A673 (cell line): ENCODE measurements around the gene PRMT9. TPM values are rescaled to one million over a fixed set of nuclear protein-coding genes. Genes with fewer than 3 reads are reported as not detected.
A peak's percentile ranks its signal among the peaks of the same experiment; 100 is the strongest.

Source experiments
- BruUV-seq: library from RNA; stranded (reverse); fragments of 400-500 nt; replicated peaks from 2 replicates; lab custom pipeline; 2021; lab: Mats Ljungman, UMichigan
- CTCF ChIA-PET: fragments of 300-600 bp; sonication (Branson Sonifier 250); formaldehyde crosslinking; loops from one replicate; lab custom pipeline; 2022; ENCODE audit warnings: antibody characterized with exemption; lab: Charles Lee
- POLR2A ChIA-PET: fragments of 300-600 bp; sonication (Branson Sonifier 250); formaldehyde crosslinking; loops from one replicate; lab custom pipeline; 2022; ENCODE audit warnings: antibody characterized with exemption; ENCODE audit not compliant: low non-redundant PET; lab: Charles Lee
- DNase-seq: peaks from one replicate; pipeline ENCODE4 v3.0.0-alpha.2; 2015; ENCODE audit warnings: low spot score
- H3K27ac ChIP-seq: fragments of 200-600 bp; sonication (generic); 2 replicates; pipeline ENCODE4 v1.5.1; 2016; ENCODE audit warnings: mixed run types, low read depth, mild to moderate bottlenecking, mixed read lengths, antibody characterized with exemption, low read length; ENCODE audit not compliant: poor library complexity, severe bottlenecking
- H3K27me3 ChIP-seq: fragments of 200-600 bp; sonication (generic); replicated peaks from 2 replicates; pipeline ENCODE4 v1.6.1; 2017; ENCODE audit warnings: mixed run types, low read depth, mild to moderate bottlenecking, mixed read lengths, antibody characterized with exemption, low read length; ENCODE audit not compliant: insufficient read depth, poor library complexity
- H3K36me3 ChIP-seq: fragments of 200-600 bp; sonication (generic); 2 replicates; pipeline ENCODE4 v1.6.1; 2016; ENCODE audit warnings: mixed run types, mild to moderate bottlenecking, mixed read lengths, antibody characterized with exemption, low read length; ENCODE audit not compliant: insufficient read depth, poor library complexity, severe bottlenecking
- H3K4me1 ChIP-seq: fragments of 200-600 bp; sonication (generic); 2 replicates; pipeline ENCODE4 v1.6.1; 2017; ENCODE audit warnings: mixed run types, mild to moderate bottlenecking, mixed read lengths, antibody characterized with exemption, low read length; ENCODE audit not compliant: insufficient read depth, poor library complexity, severe bottlenecking
- H3K4me3 ChIP-seq: fragments of 200-600 bp; sonication (generic); 2 replicates; pipeline ENCODE4 v1.5.1; 2016; ENCODE audit warnings: low read depth, mixed run types, mild to moderate bottlenecking, mixed read lengths, low read length; ENCODE audit not compliant: poor library complexity, severe bottlenecking
- H3K9me3 ChIP-seq: fragments of 200-600 bp; sonication (generic); 2 replicates; pipeline ENCODE4 v1.6.1; 2016; ENCODE audit warnings: mixed run types, low read depth, mild to moderate bottlenecking, mixed read lengths, antibody characterized with exemption, low read length; ENCODE audit not compliant: poor library complexity, severe bottlenecking
- EZH2 ChIP-seq: fragments of 200-600 bp; sonication (generic); IDR thresholded peaks from 2 replicates; pipeline ENCODE4 v1.6.1; 2017; ENCODE audit warnings: borderline replicate concordance, low read depth, mild to moderate bottlenecking, mixed read lengths, antibody characterized with exemption, low read length; ENCODE audit not compliant: poor library complexity, severe bottlenecking
- intact Hi-C: fragments of 100-400 bp; cut with micrococcal nuclease; formaldehyde crosslinking; loops from one replicate; pipeline ENCODE4 v1.10.0; 2022; ENCODE audit not compliant: unreplicated experiment
- total RNA-seq: library from RNA; stranded (reverse); gene quantifications from 2 replicates; pipeline ENCODE4 v1.2.3, GENCODE V29; 2021
- TF ChIP-seq, protein P1 (sequence below): fragments of 300-800, 200-600 bp; sonication (generic); conservative IDR thresholded peaks from 2 replicates; pipeline ENCODE4 v1.5.1; 2017; ENCODE audit warnings: low read depth, mild to moderate bottlenecking, antibody characterized with exemption, low read length, moderate library complexity, mixed read lengths

PRMT9 gene
- total RNA-seq, 1 experiment from 2014 or later: 11.2 TPM

DNA sequence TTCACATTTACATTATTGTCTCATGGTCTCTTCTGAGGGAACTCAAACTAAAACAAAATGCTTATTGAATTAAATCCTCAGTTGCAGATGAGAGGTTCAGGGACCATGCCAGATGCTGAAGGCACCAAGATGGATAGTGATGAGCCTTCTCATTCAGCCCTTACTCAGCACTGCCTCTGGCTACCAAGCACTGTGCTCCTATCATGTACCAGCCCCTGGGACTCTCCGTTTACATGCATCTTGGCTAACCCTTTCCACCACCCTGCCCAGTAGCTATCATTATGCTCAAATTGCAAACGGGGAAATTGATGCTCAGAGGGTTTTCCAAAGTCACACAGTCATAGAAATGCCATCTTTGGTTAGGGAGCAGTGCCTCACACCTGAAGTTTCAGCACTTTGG lies 89.4 kb downstream of the PRMT9 start:
- intact Hi-C loops: loop anchor here (5.0 kb wide), 1 partner anchor 677 kb away; no protein-coding TSS in a partner anchor
- TF ChIP-seq EZH2: no peak
- TF ChIP-seq, protein P1, sequence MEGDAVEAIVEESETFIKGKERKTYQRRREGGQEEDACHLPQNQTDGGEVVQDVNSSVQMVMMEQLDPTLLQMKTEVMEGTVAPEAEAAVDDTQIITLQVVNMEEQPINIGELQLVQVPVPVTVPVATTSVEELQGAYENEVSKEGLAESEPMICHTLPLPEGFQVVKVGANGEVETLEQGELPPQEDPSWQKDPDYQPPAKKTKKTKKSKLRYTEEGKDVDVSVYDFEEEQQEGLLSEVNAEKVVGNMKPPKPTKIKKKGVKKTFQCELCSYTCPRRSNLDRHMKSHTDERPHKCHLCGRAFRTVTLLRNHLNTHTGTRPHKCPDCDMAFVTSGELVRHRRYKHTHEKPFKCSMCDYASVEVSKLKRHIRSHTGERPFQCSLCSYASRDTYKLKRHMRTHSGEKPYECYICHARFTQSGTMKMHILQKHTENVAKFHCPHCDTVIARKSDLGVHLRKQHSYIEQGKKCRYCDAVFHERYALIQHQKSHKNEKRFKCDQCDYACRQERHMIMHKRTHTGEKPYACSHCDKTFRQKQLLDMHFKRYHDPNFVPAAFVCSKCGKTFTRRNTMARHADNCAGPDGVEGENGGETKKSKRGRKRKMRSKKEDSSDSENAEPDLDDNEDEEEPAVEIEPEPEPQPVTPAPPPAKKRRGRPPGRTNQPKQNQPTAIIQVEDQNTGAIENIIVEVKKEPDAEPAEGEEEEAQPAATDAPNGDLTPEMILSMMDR: no peak
- H3K36me3 ChIP-seq: no peaks in the 10 kb centered on the region

GRCh38 chr4:147594107-147594506 lies 89.9 kb downstream of the PRMT9 start:
- H3K9me3 ChIP-seq: no peaks in the 10 kb centered on the region
- intact Hi-C loops: loop anchor here (5.0 kb wide), 1 partner anchor 677 kb away; no protein-coding TSS in a partner anchor
- BruUV-seq: no TSS peak
- TF ChIP-seq, protein P1: 0 out of 2 replicates have a peak, but pooled peaks have one; percentile 28
- no peak for TF ChIP-seq EZH2
- ChIA-PET CTCF (interaction anchor here (1.4 kb wide), 1 partner anchor 273 kb away, joined by 6 read pairs; no protein-coding TSS in a partner anchor), POLR2A (no interaction called here)
- DNase-seq: no peak
- no peak overlapping the region for H3K4me3 ChIP-seq
- no peaks in the 10 kb centered on the region for H3K36me3 ChIP-seq
- H3K27me3 ChIP-seq: no peaks in the 10 kb centered on the region
- H3K27ac ChIP-seq: no peak overlapping the region
- H3K4me1 ChIP-seq: peaks cover 21% of the 10 kb centered on the region

More for the DNA sequence above, 89.4 kb downstream of the PRMT9 start:
- Histone ChIP-seq H3K4me1 (peaks cover 19% of the 10 kb centered on the region), H3K27me3 (no peaks in the 10 kb centered on the region), H3K9me3 (no peaks in the 10 kb centered on the region), H3K27ac (no peak overlapping the region), H3K4me3 (no peak overlapping the region)
- no peak for DNase-seq
- POLR2A ChIA-PET: no interaction called here
- CTCF ChIA-PET: interaction anchor here (0.7 to 1.4 kb wide), 2 partner anchors 178 to 272 kb away, joined by 5 to 6 read pairs; no protein-coding TSS in a partner anchor
- BruUV-seq: no TSS peak

GRCh38 chr4:147591106-147591505 lies 92.9 kb downstream of the PRMT9 start:
- no peak overlapping the region for H3K4me3 ChIP-seq
- no peak for DNase-seq
- ChIA-PET POLR2A (no interaction called here), CTCF (interaction anchor here (0.6 to 1.6 kb wide), 4 partner anchors 72 to 652 kb away, joined by 4 to 10 read pairs (median 6); no protein-coding TSS in a partner anchor)
- H3K4me1 ChIP-seq: peaks cover 10% of the 10 kb centered on the region
- no peak overlapping the region for H3K27ac ChIP-seq
- TF ChIP-seq, protein P1: no peak
- no peak for TF ChIP-seq EZH2
- no peaks in the 10 kb centered on the region for H3K9me3 ChIP-seq
- H3K27me3 ChIP-seq: no peaks in the 10 kb centered on the region
- BruUV-seq: no TSS peak
- no peaks in the 10 kb centered on the region for H3K36me3 ChIP-seq
- intact Hi-C loops: loop anchor here (2.0 to 5.0 kb wide), 2 partner anchors 170 to 674 kb away; no protein-coding TSS in a partner anchor
